Glutamatergic neuron (in vitro differentiated cells): ENCODE results near the gene SEPTIN5. TPM values are rescaled to one million over a fixed set of nuclear protein-coding genes. Genes with fewer than 3 reads are reported as not detected.
A peak's percentile ranks its signal among the peaks of the same experiment; 100 is the strongest.

Source experiments
- DNase-seq: peaks from one replicate; pipeline ENCODE4 v3.0.0; 2022
- H3K27ac Mint-ChIP-seq: one replicate; pipeline ENCODE4 v1.8.0; 2020; ENCODE audit warnings: mild to moderate bottlenecking, mixed read lengths, inconsistent platforms; ENCODE audit not compliant: unreplicated experiment
- H3K27me3 Mint-ChIP-seq: one replicate; pipeline ENCODE4 v1.8.0; 2020; ENCODE audit warnings: mild to moderate bottlenecking, moderate library complexity, mixed read lengths, inconsistent platforms; ENCODE audit not compliant: unreplicated experiment
- H3K36me3 Mint-ChIP-seq: one replicate; pipeline ENCODE4 v1.8.0; 2020; ENCODE audit warnings: mild to moderate bottlenecking, mixed read lengths, inconsistent platforms; ENCODE audit not compliant: unreplicated experiment
- H3K4me1 Mint-ChIP-seq: one replicate; pipeline ENCODE4 v1.8.0; 2020; ENCODE audit warnings: mild to moderate bottlenecking, low read depth, mixed read lengths, inconsistent platforms; ENCODE audit not compliant: unreplicated experiment
- H3K4me3 Mint-ChIP-seq: one replicate; pipeline ENCODE4 v1.8.0; 2020; ENCODE audit warnings: mild to moderate bottlenecking, mixed read lengths, inconsistent platforms; ENCODE audit not compliant: unreplicated experiment
- H3K9me3 Mint-ChIP-seq: one replicate; pipeline ENCODE4 v1.8.0; 2020; ENCODE audit warnings: mild to moderate bottlenecking, moderate library complexity, mixed read lengths, inconsistent platforms; ENCODE audit not compliant: unreplicated experiment
- CTCF ChIP-seq: fragments of 200-600 bp; sonication (generic); IDR thresholded peaks from one replicate; pipeline ENCODE4 v1.5.0; 2021; ENCODE audit not compliant: partially characterized antibody, unreplicated experiment
- total RNA-seq: library from RNA; stranded (reverse); fragmentation: NEBNext Ultra II Directional; extraction: Animal tissue kit (Norgen Biotek cat#: 25700); gene quantifications from one replicate; pipeline ENCODE4 v1.2.1, GENCODE V29; 2021; ENCODE audit not compliant: unreplicated experiment

Gene SEPTIN5
- total RNA-seq, 1 donor from 2014 or later, result 96.0 TPM

DNA sequence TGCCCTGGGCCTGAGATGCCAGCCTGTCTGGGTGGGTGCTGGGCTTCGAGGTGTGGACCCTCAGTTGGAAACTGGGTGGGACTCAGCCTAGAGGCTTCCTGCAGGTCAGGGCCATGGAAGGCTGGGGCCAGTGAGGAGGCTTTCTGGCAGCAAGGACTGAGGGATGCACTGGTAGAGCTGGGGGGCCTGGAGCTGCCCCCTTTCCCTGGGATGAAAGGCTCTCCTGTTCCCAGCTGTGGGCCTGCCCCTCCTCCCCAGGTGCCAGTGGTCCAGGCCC is 2.5 kb downstream of the SEPTIN5 start:
- H3K4me1 Mint-ChIP-seq, result peaks cover 3% of the 10 kb centered on the region
- DNase-seq, result no peak
- H3K4me3 Mint-ChIP-seq, result no peak overlapping the region
- peaks cover 14% of the 10 kb centered on the region for H3K9me3 Mint-ChIP-seq
- TF ChIP-seq CTCF, result no peak
- peaks cover 41% of the 10 kb centered on the region for H3K27me3 Mint-ChIP-seq
- H3K27ac Mint-ChIP-seq, result no peak overlapping the region
- H3K36me3 Mint-ChIP-seq, result peaks cover 8% of the 10 kb centered on the region

GRCh38 chr22:19717181-19717580 is 2.9 kb downstream of the SEPTIN5 start:
- Mint-ChIP-seq H3K4me3 (no peak overlapping the region), H3K36me3 (peaks cover 8% of the 10 kb centered on the region), H3K9me3 (peaks cover 14% of the 10 kb centered on the region), H3K27me3 (peaks cover 39% of the 10 kb centered on the region), H3K27ac (no peak overlapping the region), H3K4me1 (peaks cover 4% of the 10 kb centered on the region)
- peak; percentile 15 for DNase-seq
- TF ChIP-seq CTCF, result no peak

DNA sequence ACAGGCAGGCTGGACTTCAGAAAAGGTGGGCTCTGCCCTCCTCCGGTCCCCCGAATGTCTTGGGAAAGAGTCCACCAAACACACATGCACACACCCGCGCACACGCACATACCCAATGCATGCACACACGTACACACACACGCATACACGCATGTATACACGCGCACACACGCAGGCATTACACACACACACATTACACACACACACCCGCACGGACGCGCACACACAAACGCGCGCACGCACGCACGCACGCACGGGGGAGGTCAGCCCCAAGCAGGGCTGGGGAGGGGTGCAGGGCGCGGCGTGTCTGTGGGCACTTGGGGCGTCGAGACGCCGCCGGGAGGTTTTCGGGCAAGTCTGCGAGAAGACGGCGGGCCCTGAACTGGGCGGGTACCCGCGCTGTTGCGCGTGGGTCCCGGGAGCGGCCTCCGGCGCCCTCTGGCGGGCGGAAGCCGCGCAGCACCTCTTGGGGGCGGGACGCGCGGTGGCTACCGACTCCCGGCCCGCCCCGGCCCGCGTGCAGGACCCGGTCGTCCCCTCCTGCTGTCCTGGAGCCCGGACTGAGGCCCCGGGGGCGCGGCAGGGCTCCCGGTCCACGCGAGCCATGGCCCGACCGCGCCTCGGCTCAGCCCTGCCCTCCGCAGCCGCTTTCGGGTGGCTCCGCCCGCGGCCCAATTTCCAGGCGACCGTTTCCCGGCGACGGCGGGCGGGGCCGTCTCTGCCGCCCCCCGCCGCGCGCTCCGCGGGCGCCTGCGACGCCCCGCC is 3.6 kb downstream of the SEPTIN5 start:
- H3K4me3 Mint-ChIP-seq, result peak overlapping the region; percentile 89
- peaks cover 36% of the 10 kb centered on the region for H3K27me3 Mint-ChIP-seq
- peaks cover 11% of the 10 kb centered on the region for H3K9me3 Mint-ChIP-seq
- peak; percentile 97 for TF ChIP-seq CTCF
- peak overlapping the region; percentile 72 for H3K27ac Mint-ChIP-seq
- peak; percentile 84 for DNase-seq
- H3K36me3 Mint-ChIP-seq, result peaks cover 8% of the 10 kb centered on the region
- H3K4me1 Mint-ChIP-seq, result peaks cover 4% of the 10 kb centered on the region

DNA sequence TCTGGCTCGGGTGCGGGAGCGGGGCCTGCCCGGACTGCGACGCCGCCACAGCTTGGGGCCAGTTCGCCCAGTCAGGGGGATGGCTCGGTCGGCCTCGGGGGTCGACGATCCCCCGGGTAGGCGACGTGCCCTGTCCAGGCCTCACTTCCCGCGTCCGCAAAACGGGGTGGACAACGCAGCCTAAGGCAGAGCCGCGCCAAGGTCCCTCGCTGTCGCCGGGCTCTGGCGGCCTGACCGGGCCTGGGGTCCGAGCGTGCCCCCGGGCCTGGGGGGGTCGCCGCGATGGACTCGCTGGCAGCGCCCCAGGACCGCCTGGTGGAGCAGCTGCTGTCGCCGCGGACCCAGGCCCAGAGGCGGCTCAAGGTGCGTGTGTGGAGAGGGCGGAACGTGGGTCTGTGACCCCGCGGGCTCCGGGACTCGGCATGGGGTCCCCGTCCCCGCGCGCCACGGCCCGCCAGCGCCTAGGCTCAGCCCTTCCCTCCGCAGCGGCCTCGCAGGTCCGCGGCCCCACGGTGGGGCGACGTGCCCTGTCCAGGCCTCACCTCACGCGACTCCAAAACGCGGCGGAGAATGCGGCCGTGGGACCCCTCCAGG is 4.2 kb downstream of the SEPTIN5 start:
- H3K36me3 Mint-ChIP-seq, result peaks cover 8% of the 10 kb centered on the region
- H3K9me3 Mint-ChIP-seq, result peaks cover 10% of the 10 kb centered on the region
- H3K4me3 Mint-ChIP-seq, result no peak overlapping the region
- no peak overlapping the region for H3K27ac Mint-ChIP-seq
- H3K4me1 Mint-ChIP-seq, result peaks cover 6% of the 10 kb centered on the region
- no peak for DNase-seq
- TF ChIP-seq CTCF, result no peak
- H3K27me3 Mint-ChIP-seq, result peaks cover 34% of the 10 kb centered on the region

GRCh38 chr22:19719050-19719482 is 4.8 kb downstream of the SEPTIN5 start:
- peak overlapping the region; percentile 72 for H3K4me3 Mint-ChIP-seq
- H3K4me1 Mint-ChIP-seq, result peaks cover 6% of the 10 kb centered on the region
- H3K36me3 Mint-ChIP-seq, result peaks cover 8% of the 10 kb centered on the region
- peaks cover 9% of the 10 kb centered on the region for H3K9me3 Mint-ChIP-seq
- peaks cover 32% of the 10 kb centered on the region for H3K27me3 Mint-ChIP-seq
- no peak for TF ChIP-seq CTCF
- DNase-seq, result no peak
- H3K27ac Mint-ChIP-seq, result no peak overlapping the region
